Subcutaneous preadipocyte (primary cell): Measurements from ENCODE around the gene IDS. TPM values are rescaled to one million over a fixed set of nuclear protein-coding genes. Genes with fewer than 3 reads are reported as not detected.

ENCODE experiments used
- total RNA-seq: library from RNA; depleted of rRNA; stranded (reverse); fragments of >200 nt; gene quantifications from 2 replicates; pipeline ENCODE4 v1.2.3, GENCODE V29; 2012

The IDS gene, protein sequence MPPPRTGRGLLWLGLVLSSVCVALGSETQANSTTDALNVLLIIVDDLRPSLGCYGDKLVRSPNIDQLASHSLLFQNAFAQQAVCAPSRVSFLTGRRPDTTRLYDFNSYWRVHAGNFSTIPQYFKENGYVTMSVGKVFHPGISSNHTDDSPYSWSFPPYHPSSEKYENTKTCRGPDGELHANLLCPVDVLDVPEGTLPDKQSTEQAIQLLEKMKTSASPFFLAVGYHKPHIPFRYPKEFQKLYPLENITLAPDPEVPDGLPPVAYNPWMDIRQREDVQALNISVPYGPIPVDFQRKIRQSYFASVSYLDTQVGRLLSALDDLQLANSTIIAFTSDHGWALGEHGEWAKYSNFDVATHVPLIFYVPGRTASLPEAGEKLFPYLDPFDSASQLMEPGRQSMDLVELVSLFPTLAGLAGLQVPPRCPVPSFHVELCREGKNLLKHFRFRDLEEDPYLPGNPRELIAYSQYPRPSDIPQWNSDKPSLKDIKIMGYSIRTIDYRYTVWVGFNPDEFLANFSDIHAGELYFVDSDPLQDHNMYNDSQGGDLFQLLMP
- total RNA-seq: 22.8 and 34.2 TPM in 2 replicates

DNA sequence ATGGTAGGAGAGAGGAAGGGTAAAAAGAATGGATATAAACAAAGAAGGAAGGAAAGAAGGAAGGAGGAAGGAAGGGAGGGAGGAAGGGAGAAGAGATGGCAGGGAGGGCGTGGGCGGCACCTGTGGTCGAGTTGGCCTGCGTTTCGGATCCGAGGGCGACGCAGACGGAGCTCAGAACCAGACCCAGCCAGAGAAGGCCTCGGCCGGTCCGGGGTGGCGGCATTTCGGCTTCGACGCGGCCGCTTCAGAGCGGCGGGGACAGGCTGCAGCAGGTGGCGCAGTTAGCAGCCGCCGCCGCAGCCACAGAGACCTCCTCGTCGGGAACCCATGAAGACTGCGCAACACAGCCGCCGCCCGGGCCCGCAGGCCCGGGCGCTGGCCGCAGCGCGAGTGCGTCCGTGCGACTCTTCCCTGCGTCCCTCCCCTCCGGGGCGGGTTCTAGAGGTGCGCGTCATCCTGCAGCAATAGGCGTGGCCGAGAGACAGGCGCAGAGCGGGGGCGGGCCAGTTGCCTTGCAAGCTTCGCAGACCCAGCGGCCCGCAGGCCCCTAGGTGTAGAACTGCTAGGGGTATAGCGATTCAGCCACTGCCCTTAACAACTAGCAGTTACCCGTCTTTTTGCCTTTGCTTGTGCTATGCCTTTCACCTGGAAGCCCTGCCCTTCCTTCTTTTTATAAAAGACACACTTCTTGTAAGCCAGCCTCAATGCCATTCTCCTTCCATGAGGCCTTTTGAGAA is at the start of gene IDS:
TSS of gene IDS (minus strand) at position 392 of the 737 bp plus-strand sequence. CDS start at position 223, 169 bp downstream.

DNA sequence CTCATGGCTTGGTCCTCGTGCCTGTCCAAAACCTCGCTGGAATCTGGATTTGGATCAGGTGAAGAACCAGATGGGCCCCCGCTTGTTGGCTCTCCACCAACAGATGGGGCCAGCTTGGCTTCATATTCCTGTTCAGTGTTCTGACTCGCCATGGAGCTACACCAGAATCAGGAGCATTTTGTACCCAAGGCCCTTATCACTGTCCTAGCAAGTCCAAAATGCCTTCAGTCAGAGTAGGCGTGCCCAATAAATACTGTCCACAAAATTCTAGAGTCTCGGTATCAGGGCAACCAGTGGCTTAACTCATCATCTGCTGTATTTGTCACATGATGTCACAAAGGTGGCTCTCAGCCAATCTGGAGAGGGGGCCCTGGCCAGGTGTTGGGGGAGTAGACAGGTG is 44.6 kb upstream of the IDS start, which contains the start of gene HSFX3:
TSS of gene HSFX3 (minus strand) at position 224 of the 400 bp plus-strand sequence. CDS start at position 152, 72 bp downstream.

DNA sequence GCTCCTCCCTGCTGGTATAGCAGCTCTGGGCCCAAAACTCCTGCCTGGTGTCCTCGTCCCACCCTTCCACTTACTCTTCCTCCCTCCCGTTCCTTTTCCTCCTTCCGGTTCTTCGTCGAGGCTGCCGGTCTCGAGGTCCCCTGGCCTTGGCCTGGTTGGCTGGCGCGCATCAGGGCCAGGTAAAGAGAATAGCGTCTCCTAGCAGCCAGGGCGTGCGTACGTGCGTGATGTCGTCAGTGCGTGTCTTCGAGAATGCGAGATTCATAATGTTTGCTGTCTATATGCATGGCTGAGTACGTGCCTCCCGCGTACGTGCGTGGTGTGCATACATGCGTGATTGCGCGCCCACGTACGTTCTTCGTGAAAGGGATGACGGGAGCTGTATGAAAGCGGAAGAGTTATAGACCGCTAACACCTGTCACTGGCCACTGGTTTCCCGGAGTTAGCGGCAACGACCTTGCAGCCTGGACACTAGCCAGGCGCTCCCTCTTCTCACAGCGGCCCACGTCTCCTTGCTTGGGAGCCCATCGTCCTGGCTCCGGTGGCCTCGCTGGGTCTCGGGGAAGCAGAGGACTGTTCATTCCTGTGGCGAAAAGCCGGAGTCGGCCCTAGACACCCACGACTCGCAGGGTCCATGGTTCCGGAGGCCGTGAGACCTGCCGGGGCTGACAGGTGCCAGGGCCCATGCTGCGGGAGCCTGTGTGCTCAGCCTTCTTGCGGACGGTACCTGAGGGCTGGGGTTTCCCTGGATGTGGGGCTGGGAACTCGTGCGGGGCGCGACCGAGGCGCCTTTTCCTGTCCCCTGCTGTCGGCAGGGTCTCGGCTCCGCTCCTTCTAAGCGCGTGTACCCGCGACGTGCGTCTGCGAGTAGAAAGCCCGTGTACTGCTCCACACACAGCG is 35.8 kb upstream of the IDS start, which contains the start of gene EOLA1:
TSS of gene EOLA1 (plus strand) at position 392 of the 900 bp plus-strand sequence. CDS start 4,619 bp downstream, outside the sequence.

Other genes starting within 250 kb of the IDS start
- gene EOLA1, start 35.7 kb upstream of the IDS start, total RNA-seq: 10.0 and 11.0 TPM in 2 replicates
- gene HSFX3, start 44.6 kb upstream of the IDS start, total RNA-seq: not detected in 2 replicates
- gene MAGEA9B, start 82.2 kb upstream of the IDS start, total RNA-seq: not detected in 2 replicates
- not detected in 2 replicates for gene HSFX2, start 90.0 kb upstream of the IDS start, total RNA-seq
- 11.4 and 12.3 TPM in 2 replicates for gene TMEM185A, start 126.5 kb upstream of the IDS start, total RNA-seq
- gene MAGEA11, start 206.8 kb upstream of the IDS start, total RNA-seq: not detected in 2 replicates